Measurements from ENCODE around the gene LRRFIP1. TPM values are rescaled to one million over a fixed set of nuclear protein-coding genes. Genes with fewer than 3 reads are reported as not detected.

The LRRFIP1 gene
- polyA plus RNA-seq, 1 donor (not counting 4 experiments of a cell fraction or from before 2014, with no cell fraction given), result 115 TPM

DNA sequence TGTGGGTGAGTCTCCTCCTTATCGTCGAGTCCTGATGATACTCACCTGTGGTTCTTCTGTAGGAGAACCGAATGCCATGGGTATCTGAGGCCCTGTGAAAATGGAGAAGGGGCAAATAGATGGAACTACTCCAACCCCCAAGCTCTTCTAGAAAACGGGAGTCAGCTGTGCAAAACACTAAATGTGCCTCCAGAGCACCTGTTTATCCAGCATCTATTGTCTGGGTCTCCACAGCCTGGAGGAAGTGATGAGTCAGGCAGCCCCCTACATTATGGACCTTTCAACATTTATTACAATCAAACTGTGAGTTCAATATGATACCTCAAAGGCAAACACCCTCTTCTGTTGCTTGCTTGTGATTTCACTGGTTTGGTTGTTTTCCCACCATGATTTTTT, 9.8 kb upstream of the LRRFIP1 start:
- dilution Hi-C loops (cut with MboI; ENCODE audit: extremely low pct_ligation_motif_present, low sequenced_read_pairs), result no loop called here
- Histone ChIP-seq H2AFZ (ENCODE audit: control insufficient read depth, low read length) (no peak overlapping the region), H3K4me2 (ENCODE audit: control insufficient read depth, extremely low read depth, insufficient read depth, low read depth, low read length) (no peak overlapping the region), H3K27me3 (ENCODE audit: control insufficient read depth, extremely low read depth, insufficient read depth, low read length) (peaks cover 9% of the 10 kb centered on the region), H3K4me3 (ENCODE audit: control insufficient read depth in 2 of 3, extremely low read depth in 1 of 3, insufficient read depth in 2 of 3, low read depth in 1 of 3, low read length in 3 of 3) (no peak overlapping the region), H4K20me1 (ENCODE audit: control insufficient read depth, extremely low read depth, insufficient read depth, low read length) (no peaks in the 10 kb centered on the region), H3K36me3 (ENCODE audit: control insufficient read depth in 2 of 2, extremely low read depth in 1 of 2, insufficient read depth in 2 of 2, low read length in 2 of 2) (no peaks in the 10 kb centered on the region), H3K79me2 (ENCODE audit: control insufficient read depth, insufficient read depth, low read length) (no peaks in the 10 kb centered on the region), H3K9ac (ENCODE audit: control insufficient read depth, extremely low read depth, insufficient read depth, low read length) (no peak overlapping the region), H3K27ac (ENCODE audit: control insufficient read depth, insufficient read depth, low read length) (no peak overlapping the region), H3K4me1 (ENCODE audit: control insufficient read depth, extremely low read depth, insufficient read depth, low read length) (no peaks in the 10 kb centered on the region), H3K9me3 (ENCODE audit: control insufficient read depth, low read depth, low read length) (no peaks in the 10 kb centered on the region), H3K9me1 (ENCODE audit: control insufficient read depth, extremely low read depth, insufficient read depth, low read length) (no peaks in the 10 kb centered on the region)
- FAIRE-seq (no peak), DNase-seq (ENCODE audit: low read depth, low spot score) (no peak)
- no peak for TF ChIP-seq EZH2 (IDR thresholded peaks at IDR 0.05; ENCODE audit: low read length)
- TF ChIP-seq, protein P1, sequence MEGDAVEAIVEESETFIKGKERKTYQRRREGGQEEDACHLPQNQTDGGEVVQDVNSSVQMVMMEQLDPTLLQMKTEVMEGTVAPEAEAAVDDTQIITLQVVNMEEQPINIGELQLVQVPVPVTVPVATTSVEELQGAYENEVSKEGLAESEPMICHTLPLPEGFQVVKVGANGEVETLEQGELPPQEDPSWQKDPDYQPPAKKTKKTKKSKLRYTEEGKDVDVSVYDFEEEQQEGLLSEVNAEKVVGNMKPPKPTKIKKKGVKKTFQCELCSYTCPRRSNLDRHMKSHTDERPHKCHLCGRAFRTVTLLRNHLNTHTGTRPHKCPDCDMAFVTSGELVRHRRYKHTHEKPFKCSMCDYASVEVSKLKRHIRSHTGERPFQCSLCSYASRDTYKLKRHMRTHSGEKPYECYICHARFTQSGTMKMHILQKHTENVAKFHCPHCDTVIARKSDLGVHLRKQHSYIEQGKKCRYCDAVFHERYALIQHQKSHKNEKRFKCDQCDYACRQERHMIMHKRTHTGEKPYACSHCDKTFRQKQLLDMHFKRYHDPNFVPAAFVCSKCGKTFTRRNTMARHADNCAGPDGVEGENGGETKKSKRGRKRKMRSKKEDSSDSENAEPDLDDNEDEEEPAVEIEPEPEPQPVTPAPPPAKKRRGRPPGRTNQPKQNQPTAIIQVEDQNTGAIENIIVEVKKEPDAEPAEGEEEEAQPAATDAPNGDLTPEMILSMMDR (optimal IDR thresholded peaks at IDR 0.05 in 1 of 3, IDR thresholded peaks at IDR 0.05 in 1 of 3, conservative IDR thresholded peaks at IDR 0.05 in 1 of 3; ENCODE audit: extremely low read depth in 1 of 3, insufficient read depth in 2 of 3, low read length in 3 of 3), result no peak

DNA sequence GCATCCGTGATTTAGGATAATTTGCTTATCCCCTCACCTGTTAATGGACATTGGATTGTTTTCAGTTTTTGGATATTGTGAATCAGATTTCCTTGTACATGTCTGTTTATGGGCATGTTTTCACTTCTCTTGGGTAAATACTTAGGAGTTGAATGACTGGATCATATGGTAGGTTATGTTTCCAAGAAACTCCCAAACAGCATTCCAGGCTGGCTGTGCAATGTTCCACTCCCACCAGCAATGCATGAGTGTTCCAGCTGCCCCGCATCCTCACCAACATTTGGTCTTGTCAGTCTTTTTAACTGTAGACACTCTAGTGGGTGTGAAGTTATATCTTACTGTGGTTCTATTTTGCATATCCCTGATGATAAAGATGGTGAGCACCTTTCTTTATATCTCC, 8.9 kb upstream of the LRRFIP1 start:
- Histone ChIP-seq H3K9me3 (ENCODE audit: control insufficient read depth, low read depth, low read length) (no peaks in the 10 kb centered on the region), H3K9ac (ENCODE audit: control insufficient read depth, extremely low read depth, insufficient read depth, low read length) (no peak overlapping the region), H3K36me3 (ENCODE audit: control insufficient read depth in 2 of 2, extremely low read depth in 1 of 2, insufficient read depth in 2 of 2, low read length in 2 of 2) (no peaks in the 10 kb centered on the region), H3K9me1 (ENCODE audit: control insufficient read depth, extremely low read depth, insufficient read depth, low read length) (no peaks in the 10 kb centered on the region), H3K79me2 (ENCODE audit: control insufficient read depth, insufficient read depth, low read length) (no peaks in the 10 kb centered on the region), H4K20me1 (ENCODE audit: control insufficient read depth, extremely low read depth, insufficient read depth, low read length) (no peaks in the 10 kb centered on the region), H3K27ac (ENCODE audit: control insufficient read depth, insufficient read depth, low read length) (no peak overlapping the region), H3K4me3 (ENCODE audit: control insufficient read depth in 2 of 3, extremely low read depth in 1 of 3, insufficient read depth in 2 of 3, low read depth in 1 of 3, low read length in 3 of 3) (no peak overlapping the region), H3K4me2 (ENCODE audit: control insufficient read depth, extremely low read depth, insufficient read depth, low read depth, low read length) (no peak overlapping the region), H3K4me1 (ENCODE audit: control insufficient read depth, extremely low read depth, insufficient read depth, low read length) (no peaks in the 10 kb centered on the region), H2AFZ (ENCODE audit: control insufficient read depth, low read length) (no peak overlapping the region), H3K27me3 (ENCODE audit: control insufficient read depth, extremely low read depth, insufficient read depth, low read length) (peaks cover 8% of the 10 kb centered on the region)
- dilution Hi-C loops (cut with MboI; ENCODE audit: extremely low pct_ligation_motif_present, low sequenced_read_pairs), result no loop called here
- DNase-seq (ENCODE audit: low read depth, low spot score) (no peak), FAIRE-seq (no peak)
- TF ChIP-seq EZH2 (IDR thresholded peaks at IDR 0.05; ENCODE audit: low read length), result no peak
- TF ChIP-seq, protein P1 (optimal IDR thresholded peaks at IDR 0.05 in 1 of 3, IDR thresholded peaks at IDR 0.05 in 1 of 3, conservative IDR thresholded peaks at IDR 0.05 in 1 of 3; ENCODE audit: extremely low read depth in 1 of 3, insufficient read depth in 2 of 3, low read length in 3 of 3), result no peak
